Left colon (tissue), 2 donors: ENCODE results near the gene OR51I2. TPM values are rescaled to one million over a fixed set of nuclear protein-coding genes. Genes with fewer than 3 reads are reported as not detected.

Experiments used
- ATAC-seq: fragments of 200-7000 bp; cut with Tn5 transposase; one replicate; pipeline ENCODE4 v1.9.1; 2020; ENCODE audit warnings: mild to moderate bottlenecking, moderate library complexity
- DNase-seq, 2 donors: peaks; one replicate each; pipeline ENCODE4 v3.0.0-alpha.2; 2020
- intact Hi-C, 2 donors: fragments of 100-400 bp; cut with DNase I in 1 of 2; cut with micrococcal nuclease in 1 of 2; formaldehyde crosslinking; loops; one replicate each; pipeline versions ENCODE4 v1.11.2 to v1.14.0; 2022; cut with DNase I, micrococcal nuclease
- total RNA-seq, 2 donors: library from RNA; stranded (reverse); fragmentation: NEBNext Ultra II Directional; extraction: Animal tissue kit (Norgen Biotek cat#: 25700); gene quantifications; one replicate each; pipeline ENCODE4 v1.2.1, GENCODE V29; 2021
- donor health status: DM: no; HTN: no; CAD: no.
- donor health status: DM: yes; HTN: yes; CAD: no.

The OR51I2 gene
- total RNA-seq, 2 donors from 2014 or later = not detected

DNA sequence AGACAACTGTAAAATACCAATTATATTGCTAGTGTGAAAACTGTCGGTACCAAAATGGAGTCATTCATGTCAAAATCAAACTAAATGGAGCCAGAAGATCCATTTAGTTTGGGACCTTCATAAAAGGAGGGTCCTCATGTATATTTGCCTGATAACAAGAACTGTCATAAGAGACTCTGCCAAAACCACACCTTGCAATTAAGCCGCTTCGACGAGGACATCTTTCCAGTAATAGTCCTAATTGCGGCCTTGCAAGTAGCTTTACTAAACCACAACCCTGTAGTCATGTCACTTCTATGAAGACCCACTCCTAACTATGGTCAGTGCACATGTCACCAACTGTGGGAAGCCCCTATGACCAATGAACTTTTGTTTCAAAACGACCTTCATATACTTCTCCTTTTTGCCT lies 51.3 kb downstream of the OR51I2 start:
- DNase-seq (no peak), ATAC-seq (no peak)
- intact Hi-C loops = no loop called here

DNA sequence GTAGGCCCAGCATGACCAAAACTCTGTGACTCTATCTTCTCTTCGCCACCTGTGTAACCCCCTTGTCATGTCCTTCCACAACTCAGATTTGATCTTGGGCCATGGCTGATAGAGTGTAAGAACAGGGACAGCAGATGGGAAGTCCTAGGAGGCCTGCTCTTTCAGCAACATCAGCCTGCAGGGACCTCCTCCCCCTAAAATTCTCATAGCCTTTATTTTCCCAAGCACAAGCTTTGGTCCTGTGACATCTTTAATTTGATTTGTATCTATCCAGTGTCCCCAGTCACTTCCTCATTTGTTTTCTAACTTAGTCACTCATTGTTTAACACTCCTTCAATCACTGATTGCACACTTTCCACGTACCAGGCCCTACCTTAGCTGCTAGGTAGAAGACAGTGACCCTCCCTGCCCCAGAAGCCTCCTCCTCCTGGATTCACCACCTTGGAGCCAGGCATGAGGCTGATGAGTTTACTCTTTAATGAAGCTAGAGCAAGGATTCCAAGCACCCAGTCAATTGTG lies 55.3 kb downstream of the OR51I2 start:
- intact Hi-C loops = no loop called here

GRCh38 chr11:5505363-5506048 lies 56.4 kb downstream of the OR51I2 start:
- no peak for ATAC-seq
- intact Hi-C loops = no loop called here
- DNase-seq = no peak

More for the DNA sequence above, 55.3 kb downstream of the OR51I2 start:
- ATAC-seq (no peak), DNase-seq (no peak)

Other genes with a start within 250 kb of the OR51I2 start
- gene OR51V1, start 248.6 kb upstream of the OR51I2 start, total RNA-seq = not detected
- gene HBB, start 222.3 kb upstream of the OR51I2 start, total RNA-seq = 10 to 100 TPM in 1 of 2 donors, 1 to 10 TPM in 1; 9.3 to 25.8 TPM
- not detected for gene HBD, start 214.8 kb upstream of the OR51I2 start, total RNA-seq
- not detected for gene HBG1, start 199.5 kb upstream of the OR51I2 start, total RNA-seq
- not detected for gene HBG2, start 194.5 kb upstream of the OR51I2 start, total RNA-seq
- gene HBE1, start 179.4 kb upstream of the OR51I2 start, total RNA-seq = not detected
- not detected for gene OR51B4, start 147.4 kb upstream of the OR51I2 start, total RNA-seq
- gene OR51B2, start 125.0 kb upstream of the OR51I2 start, total RNA-seq = not detected
- gene OR51B5, start 105.8 kb upstream of the OR51I2 start, total RNA-seq = not detected
- gene OR51B6, start 97.8 kb upstream of the OR51I2 start, total RNA-seq = not detected
- not detected for gene OR51M1, start 65.5 kb upstream of the OR51I2 start, total RNA-seq
- not detected for gene OR51Q1, start 27.2 kb upstream of the OR51I2 start, total RNA-seq
- gene OR51I1, start 7.8 kb upstream of the OR51I2 start, total RNA-seq = not detected
- gene OR52D1, start 39.4 kb downstream of the OR51I2 start, total RNA-seq = not detected
- not detected for gene UBQLN3, start 60.6 kb downstream of the OR51I2 start, total RNA-seq
- under 1 TPM; 0.25 to 0.49 TPM for gene UBQLNL, start 67.4 kb downstream of the OR51I2 start, total RNA-seq
- under 1 TPM; 0.25 to 0.27 TPM for gene OR52H1, start 99.2 kb downstream of the OR51I2 start, total RNA-seq
- gene OR52B6, start 131.6 kb downstream of the OR51I2 start, total RNA-seq = not detected
- 1 to 10 TPM in 1 of 2 donors, under 1 TPM in 1; 0.40 to 1.7 TPM for gene TRIM6, start 147.3 kb downstream of the OR51I2 start, total RNA-seq
- gene TRIM34, start 175.7 kb downstream of the OR51I2 start, total RNA-seq = 1 to 10 TPM; 7.9 to 9.8 TPM
- gene TRIM5, start 235.8 kb downstream of the OR51I2 start, total RNA-seq = 10 to 100 TPM; 17.6 TPM
- gene TRIM22, start 240.5 kb downstream of the OR51I2 start, total RNA-seq = 10 to 100 TPM; 21.0 to 25.2 TPM